SIG-M5 treated with dmso at 0.1 percent for 504 hours (cell line): Measurements from ENCODE around the gene HDAC4.

Experiments used
- DNase-seq: peaks from one replicate; lab custom pipeline; 2025; ENCODE audit not compliant: unreplicated experiment; lab: John Stamatoyannopoulos, UW

HDAC4 gene

GRCh38 chr2:239370876-239371725, 29.7 kb downstream of the HDAC4 start:
- DNase-seq = no peak

- no peak for DNase-seq
Measured at GRCh38 chr2:239370403-239370802, 30.4 kb downstream of the HDAC4 start.

GRCh38 chr2:239369631-239370161, 31.1 kb downstream of the HDAC4 start:
- peak; percentile 87 for DNase-seq

GRCh38 chr2:239368906-239369552, 31.8 kb downstream of the HDAC4 start:
- DNase-seq = no peak

GRCh38 chr2:239368321-239368720, 32.5 kb downstream of the HDAC4 start:
- no peak for DNase-seq

GRCh38 chr2:239366740-239367139, 34.1 kb downstream of the HDAC4 start:
- DNase-seq = no peak

GRCh38 chr2:239365782-239366435, 34.9 kb downstream of the HDAC4 start:
- no peak for DNase-seq

- DNase-seq = no peak
Measured at GRCh38 chr2:239365071-239365781, 35.6 kb downstream of the HDAC4 start.

- no peak for DNase-seq
Measured at GRCh38 chr2:239363946-239364637, 36.7 kb downstream of the HDAC4 start.

- DNase-seq = no peak
Measured at GRCh38 chr2:239362507-239362906, 38.3 kb downstream of the HDAC4 start.

GRCh38 chr2:239361311-239361642, 39.5 kb downstream of the HDAC4 start:
- DNase-seq = no peak

- DNase-seq = no peak
Measured at GRCh38 chr2:239360421-239361310, 40.2 kb downstream of the HDAC4 start.

- DNase-seq = no peak
Measured at GRCh38 chr2:239360008-239360407, 40.8 kb downstream of the HDAC4 start.

GRCh38 chr2:239359196-239359912, 41.5 kb downstream of the HDAC4 start:
- no peak for DNase-seq

GRCh38 chr2:239358062-239358754, 42.6 kb downstream of the HDAC4 start:
- no peak for DNase-seq

GRCh38 chr2:239355724-239356123, 45.1 kb downstream of the HDAC4 start:
- no peak for DNase-seq

- no peak for DNase-seq
Measured at GRCh38 chr2:239355139-239355538, 45.7 kb downstream of the HDAC4 start.

- no peak for DNase-seq
Measured at GRCh38 chr2:239354791-239355136, 46.1 kb downstream of the HDAC4 start.
